Neural progenitor cell (in vitro differentiated cells): ENCODE measurements around the gene GRB7.

ENCODE experiments used
- EZH2 ChIP-seq: fragments of 200-600 bp; sonication (generic); IDR thresholded peaks from 2 replicates; pipeline ENCODE4 v1.6.1; 2017; ENCODE audit warnings: antibody characterized with exemption, mild to moderate bottlenecking, moderate library complexity
- TF ChIP-seq, protein P1 (sequence below): fragments of 200-600 bp; sonication (generic); IDR thresholded peaks from 2 replicates; pipeline ENCODE4 v1.5.1; 2017; ENCODE audit warnings: antibody characterized with exemption, mild to moderate bottlenecking

DNA sequence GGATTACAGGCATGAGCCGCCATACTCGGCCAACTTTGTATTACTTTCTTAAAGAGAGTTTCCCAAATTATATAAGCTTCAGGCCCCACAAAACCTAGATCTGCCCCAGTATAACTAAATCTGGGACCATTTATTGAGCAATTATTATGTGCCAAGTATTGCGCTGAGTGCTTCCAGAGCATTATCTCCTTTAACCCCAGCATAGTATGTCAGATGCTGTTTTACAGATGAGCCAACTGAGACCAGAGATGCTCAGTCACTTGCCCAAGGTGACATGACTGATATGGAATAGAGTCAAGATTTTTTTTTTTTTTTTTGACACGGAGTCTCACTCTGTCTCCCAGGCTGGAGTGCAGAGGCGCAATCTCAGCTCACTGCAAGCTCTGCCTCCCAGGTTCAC lies 39.8 kb upstream of the GRB7 start:
- no peak for TF ChIP-seq EZH2
- TF ChIP-seq, protein P1, sequence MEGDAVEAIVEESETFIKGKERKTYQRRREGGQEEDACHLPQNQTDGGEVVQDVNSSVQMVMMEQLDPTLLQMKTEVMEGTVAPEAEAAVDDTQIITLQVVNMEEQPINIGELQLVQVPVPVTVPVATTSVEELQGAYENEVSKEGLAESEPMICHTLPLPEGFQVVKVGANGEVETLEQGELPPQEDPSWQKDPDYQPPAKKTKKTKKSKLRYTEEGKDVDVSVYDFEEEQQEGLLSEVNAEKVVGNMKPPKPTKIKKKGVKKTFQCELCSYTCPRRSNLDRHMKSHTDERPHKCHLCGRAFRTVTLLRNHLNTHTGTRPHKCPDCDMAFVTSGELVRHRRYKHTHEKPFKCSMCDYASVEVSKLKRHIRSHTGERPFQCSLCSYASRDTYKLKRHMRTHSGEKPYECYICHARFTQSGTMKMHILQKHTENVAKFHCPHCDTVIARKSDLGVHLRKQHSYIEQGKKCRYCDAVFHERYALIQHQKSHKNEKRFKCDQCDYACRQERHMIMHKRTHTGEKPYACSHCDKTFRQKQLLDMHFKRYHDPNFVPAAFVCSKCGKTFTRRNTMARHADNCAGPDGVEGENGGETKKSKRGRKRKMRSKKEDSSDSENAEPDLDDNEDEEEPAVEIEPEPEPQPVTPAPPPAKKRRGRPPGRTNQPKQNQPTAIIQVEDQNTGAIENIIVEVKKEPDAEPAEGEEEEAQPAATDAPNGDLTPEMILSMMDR, result no peak
